Measurements from ENCODE around the gene GLRX5. TPM values are rescaled to one million over a fixed set of nuclear protein-coding genes. Genes with fewer than 3 reads are reported as not detected.

GLRX5 gene
- total RNA-seq, 1 donor from 2014 or later = 33.4 TPM

DNA sequence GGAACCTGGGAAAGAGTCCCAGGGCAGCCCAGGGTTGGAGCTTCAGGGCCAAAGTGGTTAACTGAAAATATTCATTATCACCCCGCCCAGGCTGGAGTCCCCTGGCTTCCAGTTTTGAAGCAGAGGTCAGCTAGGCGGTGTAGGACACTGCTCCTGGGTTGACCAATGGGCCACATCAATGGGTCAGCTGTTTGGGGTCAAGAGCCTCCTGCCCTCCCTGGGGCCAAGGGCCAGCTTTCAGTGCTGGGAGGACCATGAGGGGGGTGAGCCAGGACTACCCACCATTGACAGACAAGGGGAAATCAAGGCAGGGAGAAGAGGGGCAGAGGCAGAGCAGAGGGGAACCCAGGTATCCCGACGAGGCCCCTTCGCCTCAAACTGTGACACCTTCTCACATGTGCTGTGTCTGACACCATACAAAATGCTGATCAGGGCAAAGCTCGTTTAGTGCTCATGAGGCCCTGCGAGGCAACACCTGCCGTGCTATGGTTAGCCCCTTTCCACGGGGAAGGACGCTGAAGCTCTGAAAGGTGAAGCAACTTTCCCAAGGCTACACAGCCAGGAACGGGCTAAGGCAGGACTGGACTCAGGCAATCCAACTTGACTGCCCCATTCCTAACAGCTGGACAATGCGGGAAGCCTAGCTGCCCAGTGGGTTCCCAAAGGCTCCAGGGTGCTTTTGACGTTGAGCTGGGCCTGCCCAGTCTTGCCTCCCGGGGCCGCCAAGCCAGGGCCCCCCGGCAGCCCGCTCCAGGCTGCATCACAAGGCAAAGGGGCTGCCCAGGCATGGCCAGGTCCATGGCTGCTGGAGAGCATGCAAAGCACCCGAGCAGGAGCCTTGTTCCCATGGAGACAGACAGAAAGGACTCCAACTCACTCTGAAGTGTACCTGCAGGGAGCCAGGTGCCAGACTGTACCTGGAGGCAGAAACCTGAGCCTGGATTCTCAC lies 20.4 kb upstream of the GLRX5 start:
- TF ChIP-seq, protein P1, sequence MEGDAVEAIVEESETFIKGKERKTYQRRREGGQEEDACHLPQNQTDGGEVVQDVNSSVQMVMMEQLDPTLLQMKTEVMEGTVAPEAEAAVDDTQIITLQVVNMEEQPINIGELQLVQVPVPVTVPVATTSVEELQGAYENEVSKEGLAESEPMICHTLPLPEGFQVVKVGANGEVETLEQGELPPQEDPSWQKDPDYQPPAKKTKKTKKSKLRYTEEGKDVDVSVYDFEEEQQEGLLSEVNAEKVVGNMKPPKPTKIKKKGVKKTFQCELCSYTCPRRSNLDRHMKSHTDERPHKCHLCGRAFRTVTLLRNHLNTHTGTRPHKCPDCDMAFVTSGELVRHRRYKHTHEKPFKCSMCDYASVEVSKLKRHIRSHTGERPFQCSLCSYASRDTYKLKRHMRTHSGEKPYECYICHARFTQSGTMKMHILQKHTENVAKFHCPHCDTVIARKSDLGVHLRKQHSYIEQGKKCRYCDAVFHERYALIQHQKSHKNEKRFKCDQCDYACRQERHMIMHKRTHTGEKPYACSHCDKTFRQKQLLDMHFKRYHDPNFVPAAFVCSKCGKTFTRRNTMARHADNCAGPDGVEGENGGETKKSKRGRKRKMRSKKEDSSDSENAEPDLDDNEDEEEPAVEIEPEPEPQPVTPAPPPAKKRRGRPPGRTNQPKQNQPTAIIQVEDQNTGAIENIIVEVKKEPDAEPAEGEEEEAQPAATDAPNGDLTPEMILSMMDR (IDR thresholded peaks at IDR 0.05) = no peak
- Mint-ChIP-seq H3K36me3 (ENCODE audit: low read depth) (no peaks in the 10 kb centered on the region), H3K4me1 (ENCODE audit: low read depth) (peaks cover 39% of the 10 kb centered on the region), H3K27ac (ENCODE audit: unreplicated experiment) (peak overlapping the region; percentile 84), H3K4me3 (ENCODE audit: unreplicated experiment) (peak overlapping the region; percentile 79), H3K9me3 (ENCODE audit: low read depth) (no peaks in the 10 kb centered on the region), H3K27me3 (ENCODE audit: low read depth) (no peaks in the 10 kb centered on the region)
- DNase-seq (ENCODE audit: low spot score) = no peak

DNA sequence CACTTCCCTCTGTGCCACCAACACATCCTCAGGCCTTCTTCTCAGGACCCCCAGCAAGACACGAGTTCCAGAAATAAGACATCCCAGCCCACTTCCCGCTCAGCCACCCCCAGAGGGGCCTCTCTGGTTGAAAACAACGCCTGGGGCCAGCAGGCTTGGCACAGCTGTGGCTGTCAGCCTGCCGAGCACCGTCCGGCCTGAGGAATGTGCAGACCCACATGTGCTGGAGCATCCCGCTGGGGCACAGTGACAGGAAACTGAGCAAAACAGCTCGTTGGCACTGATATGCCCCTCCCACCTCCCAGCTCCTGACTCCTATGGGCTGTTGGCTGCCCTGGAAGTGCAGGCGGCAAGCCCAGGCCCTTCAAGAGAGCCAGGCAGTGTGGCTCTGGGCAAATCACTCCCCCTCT lies 19.8 kb upstream of the GLRX5 start:
- no peaks in the 10 kb centered on the region for H3K27me3 Mint-ChIP-seq (ENCODE audit: low read depth)
- no peaks in the 10 kb centered on the region for H3K36me3 Mint-ChIP-seq (ENCODE audit: low read depth)
- no peak for DNase-seq (ENCODE audit: low spot score)
- peak overlapping the region; percentile 79 for H3K4me3 Mint-ChIP-seq (ENCODE audit: unreplicated experiment)
- no peaks in the 10 kb centered on the region for H3K9me3 Mint-ChIP-seq (ENCODE audit: low read depth)
- peaks cover 46% of the 10 kb centered on the region for H3K4me1 Mint-ChIP-seq (ENCODE audit: low read depth)
- peak overlapping the region; percentile 84 for H3K27ac Mint-ChIP-seq (ENCODE audit: unreplicated experiment)
- TF ChIP-seq, protein P1 (IDR thresholded peaks at IDR 0.05) = no peak

DNA sequence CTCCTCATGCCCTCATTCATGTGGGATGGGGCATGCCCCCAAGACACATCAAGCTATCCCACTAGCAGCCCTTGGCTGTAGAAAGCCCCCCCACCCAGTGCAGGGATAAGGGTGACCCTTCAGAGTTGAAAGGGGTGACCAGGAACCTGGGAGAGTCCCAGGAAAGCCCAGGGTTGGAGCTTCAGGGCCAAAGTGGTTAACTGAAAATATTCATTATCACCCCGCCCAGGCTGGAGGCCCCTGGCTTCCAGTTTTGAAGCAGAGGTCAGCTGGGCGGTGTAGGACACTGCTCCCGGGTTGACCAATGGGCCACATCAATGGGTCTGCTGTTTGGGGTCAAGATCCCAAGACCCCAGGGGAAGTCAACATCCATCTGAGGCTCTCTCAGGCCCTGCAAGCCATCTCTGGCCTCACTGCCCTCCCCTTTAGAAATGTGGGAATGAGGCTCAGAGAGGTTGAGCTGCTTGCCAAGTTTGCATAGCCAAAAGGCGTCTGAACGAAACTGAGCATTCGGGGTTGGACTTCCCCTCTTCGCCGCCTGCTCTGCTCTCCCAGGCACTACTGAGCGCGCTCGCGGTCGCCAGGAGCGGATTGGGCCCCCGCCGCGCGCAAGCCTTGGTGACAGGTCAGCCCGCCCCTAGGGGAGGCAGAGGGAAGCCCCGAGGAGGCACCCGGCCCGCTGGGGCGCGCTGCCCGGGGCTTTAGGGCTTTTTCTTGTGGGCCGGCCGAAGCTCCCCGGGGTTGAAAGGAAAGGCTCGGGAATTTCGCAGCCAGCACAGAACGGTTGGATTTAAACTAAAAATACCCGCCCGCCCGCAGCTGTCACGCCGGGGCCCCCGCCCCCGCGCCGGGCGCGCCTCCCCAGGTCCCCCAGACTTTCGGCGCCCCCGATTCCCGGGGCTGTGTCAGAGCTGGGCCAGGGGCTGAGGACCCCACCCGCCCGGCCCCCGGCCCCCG lies 19.0 kb upstream of the GLRX5 start:
- Mint-ChIP-seq H3K9me3 (ENCODE audit: low read depth) (no peaks in the 10 kb centered on the region), H3K27ac (ENCODE audit: unreplicated experiment) (peak overlapping the region; percentile 84), H3K36me3 (ENCODE audit: low read depth) (no peaks in the 10 kb centered on the region), H3K4me1 (ENCODE audit: low read depth) (peaks cover 50% of the 10 kb centered on the region), H3K4me3 (ENCODE audit: unreplicated experiment) (peak overlapping the region; percentile 79), H3K27me3 (ENCODE audit: low read depth) (no peaks in the 10 kb centered on the region)
- no peak for DNase-seq (ENCODE audit: low spot score)
- TF ChIP-seq, protein P1 (IDR thresholded peaks at IDR 0.05) = peak; percentile 67

DNA sequence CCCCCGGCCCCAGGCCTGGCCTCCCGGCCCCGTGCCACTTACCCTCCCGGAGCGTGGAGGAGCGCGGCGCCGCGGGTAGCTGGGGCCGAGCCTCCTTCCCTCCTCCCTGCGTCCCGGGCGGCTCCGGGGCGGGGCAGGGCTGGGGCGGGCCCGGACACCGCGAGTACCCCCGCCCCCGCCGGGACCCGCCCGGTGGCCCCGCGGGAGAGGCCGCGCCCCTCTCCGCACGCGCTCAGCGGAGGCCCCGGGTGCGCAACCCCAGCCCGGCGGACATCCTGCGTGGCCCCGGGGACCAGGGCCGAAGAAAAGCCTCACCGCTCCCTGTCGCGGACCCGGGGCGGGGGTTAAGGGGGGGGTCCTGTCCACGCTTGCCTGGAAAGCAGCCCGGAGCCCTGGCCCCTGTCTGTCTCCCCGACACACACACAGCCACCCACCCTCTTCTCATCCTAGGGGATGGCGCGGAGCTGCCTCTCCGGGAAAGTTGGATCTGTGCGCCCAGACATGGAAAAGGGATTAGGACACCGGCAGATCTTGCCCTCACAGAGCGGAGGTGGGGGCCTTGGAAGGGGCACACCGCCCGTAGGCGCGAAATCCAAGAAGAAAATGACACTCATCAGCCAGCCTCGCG lies 18.2 kb upstream of the GLRX5 start, which contains the start of gene SYNE3:
Gene SYNE3 (minus strand): TSS at position 97 of the 628 bp plus-strand sequence. CDS start 40,829 bp downstream, outside the sequence.
- no peaks in the 10 kb centered on the region for H3K9me3 Mint-ChIP-seq (ENCODE audit: low read depth)

More for the DNA sequence above, 18.2 kb upstream of the GLRX5 start, which contains the start of gene SYNE3:
- peak within 1 kb of the TSS; percentile 79 for H3K4me3 Mint-ChIP-seq (ENCODE audit: unreplicated experiment)
- H3K4me1 Mint-ChIP-seq (ENCODE audit: low read depth) = peaks cover 50% of the 10 kb centered on the region
- TF ChIP-seq, protein P1 (IDR thresholded peaks at IDR 0.05) = no peak
- peak within 1 kb of the TSS; percentile 85 for H3K27ac Mint-ChIP-seq (ENCODE audit: unreplicated experiment)
- no peaks in the 10 kb centered on the region for H3K27me3 Mint-ChIP-seq (ENCODE audit: low read depth)
- DNase-seq (ENCODE audit: low spot score) = no peak
- H3K36me3 Mint-ChIP-seq (ENCODE audit: low read depth) = no peaks in the 10 kb centered on the region
